ENCODE results near the gene HLA-DMB. TPM values are rescaled to one million over a fixed set of nuclear protein-coding genes. Genes with fewer than 3 reads are reported as not detected.

Gene HLA-DMB
- total and polyA plus RNA-seq, 4 donors: 2.8 to 13.1 (median 7.7) TPM

DNA sequence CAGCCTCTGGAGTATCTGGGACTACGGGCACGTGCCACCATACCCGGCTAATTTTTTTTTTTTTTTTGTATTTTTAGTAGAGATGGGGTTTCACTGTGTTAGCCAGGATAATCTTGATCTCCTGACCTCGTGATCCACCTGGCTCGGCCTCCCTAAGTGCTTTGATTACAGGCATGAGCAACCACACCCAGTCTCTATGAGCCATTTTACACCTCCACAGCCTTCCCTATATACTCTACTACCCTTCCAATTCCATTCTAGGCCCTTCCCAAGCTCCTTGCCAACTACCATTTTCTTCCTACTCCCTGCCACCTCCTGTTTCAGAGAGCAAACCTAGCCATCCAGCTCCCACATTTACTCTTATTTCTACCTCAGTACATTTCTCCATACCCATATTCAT, 19.7 kb upstream of the HLA-DMB start:
- H3K9me3 ChIP-seq (ENCODE audit: control insufficient read depth in 4 of 4, low read length in 3 of 4): no peaks in the 10 kb centered on the region
- H3K4me1 ChIP-seq (ENCODE audit: control insufficient read depth in 4 of 4, insufficient read depth in 4 of 4, low read length in 3 of 4): peaks cover 0 to 6% (median 0%) of the 10 kb centered on the region in 4 donors
- no peaks in the 10 kb centered on the region for H3K36me3 ChIP-seq (ENCODE audit: control insufficient read depth in 4 of 4, insufficient read depth in 3 of 4, low read depth in 1 of 4, low read length in 3 of 4)
- 96% methylated on average over 5 of the region's 5 CpGs for WGBS
- no peak overlapping the region for H3K9ac ChIP-seq (ENCODE audit: low read depth in 1 of 2, low read length in 2 of 2)
- no peak for DNase-seq (ENCODE audit: low spot score)
- no peak overlapping the region for H3K4me3 ChIP-seq (ENCODE audit: low read depth in 1 of 3, low read length in 3 of 3)
- TF ChIP-seq, protein P1, sequence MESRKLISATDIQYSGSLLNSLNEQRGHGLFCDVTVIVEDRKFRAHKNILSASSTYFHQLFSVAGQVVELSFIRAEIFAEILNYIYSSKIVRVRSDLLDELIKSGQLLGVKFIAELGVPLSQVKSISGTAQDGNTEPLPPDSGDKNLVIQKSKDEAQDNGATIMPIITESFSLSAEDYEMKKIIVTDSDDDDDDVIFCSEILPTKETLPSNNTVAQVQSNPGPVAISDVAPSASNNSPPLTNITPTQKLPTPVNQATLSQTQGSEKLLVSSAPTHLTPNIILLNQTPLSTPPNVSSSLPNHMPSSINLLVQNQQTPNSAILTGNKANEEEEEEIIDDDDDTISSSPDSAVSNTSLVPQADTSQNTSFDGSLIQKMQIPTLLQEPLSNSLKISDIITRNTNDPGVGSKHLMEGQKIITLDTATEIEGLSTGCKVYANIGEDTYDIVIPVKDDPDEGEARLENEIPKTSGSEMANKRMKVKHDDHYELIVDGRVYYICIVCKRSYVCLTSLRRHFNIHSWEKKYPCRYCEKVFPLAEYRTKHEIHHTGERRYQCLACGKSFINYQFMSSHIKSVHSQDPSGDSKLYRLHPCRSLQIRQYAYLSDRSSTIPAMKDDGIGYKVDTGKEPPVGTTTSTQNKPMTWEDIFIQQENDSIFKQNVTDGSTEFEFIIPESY (IDR thresholded peaks at IDR 0.05): no peak
- TF ChIP-seq JUND (IDR thresholded peaks at IDR 0.05): no peak
- TF ChIP-seq HNF4A (conservative IDR thresholded peaks at IDR 0.05): no peak
- TF ChIP-seq RAD21 (IDR thresholded peaks at IDR 0.05): no peak
- no peak for TF ChIP-seq TAF1 (conservative IDR thresholded peaks at IDR 0.05)
- TF ChIP-seq FOXA1 (IDR thresholded peaks at IDR 0.05): no peak
- no peak for TF ChIP-seq EGR1 (IDR thresholded peaks at IDR 0.05; ENCODE audit: low read depth in 2 of 2)
- TF ChIP-seq CTCF (IDR thresholded peaks at IDR 0.05; ENCODE audit: low read depth, low read length, missing input control): no peak
- no peak for TF ChIP-seq YY1 (IDR thresholded peaks at IDR 0.05)
- no peak for TF ChIP-seq MAX (IDR thresholded peaks at IDR 0.05)
- H3K27ac ChIP-seq (ENCODE audit: low read depth in 1 of 2, low read length in 2 of 2): no peak overlapping the region
- H3K27me3 ChIP-seq (ENCODE audit: control insufficient read depth in 4 of 4, insufficient read depth in 4 of 4, low read length in 3 of 4): no peaks in the 10 kb centered on the region

DNA sequence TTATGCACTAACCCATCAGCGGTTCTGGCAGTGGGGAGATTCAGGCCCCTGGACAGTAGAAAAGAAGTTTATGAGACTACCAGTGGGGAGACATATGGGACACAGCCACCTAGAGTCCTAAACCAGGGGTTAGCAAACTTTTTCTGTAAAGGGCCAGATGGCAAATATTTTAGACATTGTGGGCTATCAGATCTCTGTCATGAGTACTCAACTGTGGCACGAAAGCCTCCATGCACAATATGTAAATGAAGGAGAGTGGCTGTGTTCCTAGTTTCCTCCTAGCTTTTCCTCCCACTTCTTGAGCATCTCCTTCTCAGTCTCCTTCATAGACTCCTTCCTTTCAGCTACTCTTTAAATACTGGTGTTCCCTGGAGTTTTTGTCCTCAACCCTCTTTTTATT, 15.3 kb upstream of the HLA-DMB start:
- DNase-seq (ENCODE audit: low spot score): no peak
- TF ChIP-seq MAX (IDR thresholded peaks at IDR 0.05): no peak
- TF ChIP-seq HNF4G (IDR thresholded peaks at IDR 0.05): no peak
- TF ChIP-seq, protein P2, sequence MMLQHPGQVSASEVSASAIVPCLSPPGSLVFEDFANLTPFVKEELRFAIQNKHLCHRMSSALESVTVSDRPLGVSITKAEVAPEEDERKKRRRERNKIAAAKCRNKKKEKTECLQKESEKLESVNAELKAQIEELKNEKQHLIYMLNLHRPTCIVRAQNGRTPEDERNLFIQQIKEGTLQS (IDR thresholded peaks at IDR 0.05): no peak
- no peak for TF ChIP-seq EGR1 (IDR thresholded peaks at IDR 0.05; ENCODE audit: low read depth in 2 of 2)
- TF ChIP-seq GABPA (IDR thresholded peaks at IDR 0.05 in 1 of 2, conservative IDR thresholded peaks at IDR 0.05 in 1 of 2): no peak
- no peak for TF ChIP-seq FOXA1 (IDR thresholded peaks at IDR 0.05)
- TF ChIP-seq RAD21 (IDR thresholded peaks at IDR 0.05): no peak
- TF ChIP-seq SP1 (IDR thresholded peaks at IDR 0.05): no peak
- no peak for TF ChIP-seq RXRA (IDR thresholded peaks at IDR 0.05)
- no peak for TF ChIP-seq REST (IDR thresholded peaks at IDR 0.05)
- TF ChIP-seq CTCF (IDR thresholded peaks at IDR 0.05; ENCODE audit: low read depth, low read length, missing input control): no peak
- TF ChIP-seq YY1 (IDR thresholded peaks at IDR 0.05): no peak
- TF ChIP-seq, protein P1 (IDR thresholded peaks at IDR 0.05): no peak
- no peak for TF ChIP-seq JUND (IDR thresholded peaks at IDR 0.05)
- no peak for TF ChIP-seq NR2F2 (IDR thresholded peaks at IDR 0.05)
- WGBS: 90% methylated on average over 2 of the region's 2 CpGs
- H3K9me3 ChIP-seq (ENCODE audit: control insufficient read depth in 4 of 4, low read length in 3 of 4): no peaks in the 10 kb centered on the region
- H3K4me1 ChIP-seq (ENCODE audit: control insufficient read depth in 4 of 4, insufficient read depth in 4 of 4, low read length in 3 of 4): peaks cover 0 to 4% (median 1%) of the 10 kb centered on the region in 4 donors
- no peak overlapping the region for H3K9ac ChIP-seq (ENCODE audit: low read depth in 1 of 2, low read length in 2 of 2)
- H3K27ac ChIP-seq (ENCODE audit: low read depth in 1 of 2, low read length in 2 of 2): no peak overlapping the region
- H3K4me3 ChIP-seq (ENCODE audit: low read depth in 1 of 3, low read length in 3 of 3): no peak overlapping the region
- H3K27me3 ChIP-seq (ENCODE audit: control insufficient read depth in 4 of 4, insufficient read depth in 4 of 4, low read length in 3 of 4): no peaks in the 10 kb centered on the region
- no peaks in the 10 kb centered on the region for H3K36me3 ChIP-seq (ENCODE audit: control insufficient read depth in 4 of 4, insufficient read depth in 3 of 4, low read depth in 1 of 4, low read length in 3 of 4)

Measured in liver (tissue), 9 donors.